ENCODE results near the gene VPS13D.

DNA sequence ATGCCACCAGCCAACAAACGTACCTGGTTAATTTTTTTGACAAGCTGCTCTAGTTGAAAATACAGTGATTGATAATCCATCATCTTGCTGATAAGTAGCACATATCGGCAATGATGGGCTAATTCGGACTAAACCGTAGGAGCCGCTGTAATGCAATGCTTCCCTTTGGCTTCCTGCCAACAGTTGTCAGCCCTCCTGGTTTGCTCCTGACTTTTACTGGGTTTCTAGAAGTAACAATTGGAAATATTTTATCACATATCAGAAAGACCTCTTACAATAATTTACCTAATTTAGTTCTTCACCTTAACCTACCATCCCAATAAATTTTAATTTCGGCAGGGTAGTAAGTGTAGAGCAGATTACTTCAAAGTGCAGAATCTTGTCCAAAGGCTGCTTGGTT is 239.7 kb downstream of the VPS13D start:
- no peak for TF ChIP-seq POLR2A (IDR thresholded peaks at IDR 0.05; ENCODE audit: borderline replicate concordance, extremely low read depth, insufficient read depth, insufficient read length)
- TF ChIP-seq, protein P1, sequence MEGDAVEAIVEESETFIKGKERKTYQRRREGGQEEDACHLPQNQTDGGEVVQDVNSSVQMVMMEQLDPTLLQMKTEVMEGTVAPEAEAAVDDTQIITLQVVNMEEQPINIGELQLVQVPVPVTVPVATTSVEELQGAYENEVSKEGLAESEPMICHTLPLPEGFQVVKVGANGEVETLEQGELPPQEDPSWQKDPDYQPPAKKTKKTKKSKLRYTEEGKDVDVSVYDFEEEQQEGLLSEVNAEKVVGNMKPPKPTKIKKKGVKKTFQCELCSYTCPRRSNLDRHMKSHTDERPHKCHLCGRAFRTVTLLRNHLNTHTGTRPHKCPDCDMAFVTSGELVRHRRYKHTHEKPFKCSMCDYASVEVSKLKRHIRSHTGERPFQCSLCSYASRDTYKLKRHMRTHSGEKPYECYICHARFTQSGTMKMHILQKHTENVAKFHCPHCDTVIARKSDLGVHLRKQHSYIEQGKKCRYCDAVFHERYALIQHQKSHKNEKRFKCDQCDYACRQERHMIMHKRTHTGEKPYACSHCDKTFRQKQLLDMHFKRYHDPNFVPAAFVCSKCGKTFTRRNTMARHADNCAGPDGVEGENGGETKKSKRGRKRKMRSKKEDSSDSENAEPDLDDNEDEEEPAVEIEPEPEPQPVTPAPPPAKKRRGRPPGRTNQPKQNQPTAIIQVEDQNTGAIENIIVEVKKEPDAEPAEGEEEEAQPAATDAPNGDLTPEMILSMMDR (IDR thresholded peaks at IDR 0.05 in 2 of 3, conservative IDR thresholded peaks at IDR 0.05 in 1 of 3; ENCODE audit: borderline replicate concordance in 1 of 3, insufficient read depth in 1 of 3, low read depth in 2 of 3, low read length in 2 of 3) = no peak
- no peak for TF ChIP-seq YY1 (IDR thresholded peaks at IDR 0.05; ENCODE audit: extremely low read depth, insufficient replicate concordance, low read depth, low read length)
- TF ChIP-seq SRF (IDR thresholded peaks at IDR 0.05; ENCODE audit: low read depth) = no peak
- TF ChIP-seq POLR2AphosphoS5 (IDR thresholded peaks at IDR 0.05; ENCODE audit: low read depth, low read length) = no peak
- no peak for TF ChIP-seq ZNF274 (IDR thresholded peaks at IDR 0.05; ENCODE audit: low read depth, low read length)
- no peak for TF ChIP-seq REST (IDR thresholded peaks at IDR 0.05; ENCODE audit: low read depth)
- TF ChIP-seq EGR1 (IDR thresholded peaks at IDR 0.05; ENCODE audit: low read depth) = no peak
- TF ChIP-seq SP1 (IDR thresholded peaks at IDR 0.05; ENCODE audit: low read depth) = no peak
- no peak for TF ChIP-seq EZH2phosphoT487 (IDR thresholded peaks at IDR 0.05; ENCODE audit: borderline replicate concordance)
- TF ChIP-seq CEBPB (IDR thresholded peaks at IDR 0.05; ENCODE audit: low read depth) = 0 out of 2 replicates have a peak, but pooled peaks have one; percentile 15
- no peak for TF ChIP-seq EZH2 (IDR thresholded peaks at IDR 0.05)
- no peak for TF ChIP-seq JUND (IDR thresholded peaks at IDR 0.05)

All from HCT116 (cell line).